ENCODE results near the gene FAM89B.

- TF ChIP-seq MAX (IDR thresholded peaks at IDR 0.05; ENCODE audit: insufficient read depth, insufficient read length), result no peak
- no peak for TF ChIP-seq GATA2 (IDR thresholded peaks at IDR 0.05; ENCODE audit: insufficient read depth, insufficient read length, low read depth, low read length)
- TF ChIP-seq POLR2A (IDR thresholded peaks at IDR 0.05; ENCODE audit: low read depth, low read length), result peak; percentile 5
- no peak for TF ChIP-seq CTCF (IDR thresholded peaks at IDR 0.05; ENCODE audit: extremely low read depth in 1 of 2, insufficient read depth in 1 of 2, low read depth in 1 of 2, low read length in 2 of 2)
These were observed 20.6 kb downstream of the FAM89B start for GRCh38 chr11:65592858-65593517.

All from endothelial cell of umbilical vein (primary cell).